ENCODE results near the gene ZNF407.

DNA sequence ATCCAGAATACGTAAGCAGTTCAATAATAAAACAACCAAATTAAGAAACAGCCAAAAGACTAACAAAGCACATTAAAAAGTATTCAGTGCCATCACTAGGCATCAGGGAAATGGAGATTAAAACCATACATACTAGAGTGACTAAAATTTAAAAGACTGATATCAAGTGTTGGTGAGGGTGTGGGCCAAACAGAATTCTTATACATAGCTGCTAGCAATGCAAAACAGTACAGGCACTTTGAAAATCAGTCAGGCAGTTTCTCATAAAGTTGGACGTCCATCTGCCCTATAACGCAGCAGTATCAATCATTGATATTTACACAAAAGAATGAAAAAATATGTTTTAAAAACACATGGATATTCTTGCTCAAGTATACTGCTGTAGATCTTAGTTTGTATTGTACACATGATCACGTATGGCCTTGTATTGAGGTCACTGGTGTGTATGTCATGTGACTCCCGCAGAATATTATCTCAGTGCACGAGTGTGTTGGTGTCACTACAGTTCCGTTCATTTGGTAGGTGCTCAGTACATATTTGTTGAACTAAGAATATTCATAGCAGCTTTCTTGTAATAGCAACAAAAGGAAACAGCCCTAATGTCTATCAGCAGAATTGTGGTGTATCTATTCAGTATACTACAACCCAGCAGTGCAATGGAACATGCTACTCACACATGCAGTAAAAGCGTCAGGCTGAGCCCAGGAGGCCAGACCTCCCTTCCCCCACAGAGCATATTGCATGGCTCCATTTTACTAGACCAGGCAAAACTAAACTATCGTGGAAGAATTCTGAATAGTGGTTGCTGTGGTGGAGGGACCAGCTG lies 28.6 kb downstream of the ZNF407 start:
- no peak for TF ChIP-seq CTCF (tag by site-specific recombination; IDR thresholded peaks at IDR 0.05)
- TF ChIP-seq ZNF561 (tag by site-specific recombination; IDR thresholded peaks at IDR 0.05; ENCODE audit: borderline replicate concordance): no peak
- no peak for TF ChIP-seq REST (tag by site-specific recombination; IDR thresholded peaks at IDR 0.05)
- TF ChIP-seq, protein P1, sequence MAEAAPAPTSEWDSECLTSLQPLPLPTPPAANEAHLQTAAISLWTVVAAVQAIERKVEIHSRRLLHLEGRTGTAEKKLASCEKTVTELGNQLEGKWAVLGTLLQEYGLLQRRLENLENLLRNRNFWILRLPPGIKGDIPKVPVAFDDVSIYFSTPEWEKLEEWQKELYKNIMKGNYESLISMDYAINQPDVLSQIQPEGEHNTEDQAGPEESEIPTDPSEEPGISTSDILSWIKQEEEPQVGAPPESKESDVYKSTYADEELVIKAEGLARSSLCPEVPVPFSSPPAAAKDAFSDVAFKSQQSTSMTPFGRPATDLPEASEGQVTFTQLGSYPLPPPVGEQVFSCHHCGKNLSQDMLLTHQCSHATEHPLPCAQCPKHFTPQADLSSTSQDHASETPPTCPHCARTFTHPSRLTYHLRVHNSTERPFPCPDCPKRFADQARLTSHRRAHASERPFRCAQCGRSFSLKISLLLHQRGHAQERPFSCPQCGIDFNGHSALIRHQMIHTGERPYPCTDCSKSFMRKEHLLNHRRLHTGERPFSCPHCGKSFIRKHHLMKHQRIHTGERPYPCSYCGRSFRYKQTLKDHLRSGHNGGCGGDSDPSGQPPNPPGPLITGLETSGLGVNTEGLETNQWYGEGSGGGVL (tag by site-specific recombination; IDR thresholded peaks at IDR 0.05): no peak
- TF ChIP-seq ZBTB8A (tag by site-specific recombination; IDR thresholded peaks at IDR 0.05): no peak
- no peak for TF ChIP-seq ZNF169 (tag by site-specific recombination; IDR thresholded peaks at IDR 0.05)

Data from HEK293 (cell line).